Measurements from ENCODE around the gene ARHGAP42.

- TF ChIP-seq CTCF (IDR thresholded peaks at IDR 0.05) (no peak), POLR2A (IDR thresholded peaks at IDR 0.05; ENCODE audit: low read depth) (no peak), POLR2AphosphoS5 (IDR thresholded peaks at IDR 0.05) (no peak), EP300 (IDR thresholded peaks at IDR 0.05) (no peak)
Measured at GRCh38 chr11:100805506-100806199, 118.6 kb downstream of the ARHGAP42 start.
